Glomerular visceral epithelial cell (primary cell): ENCODE measurements around the gene OSM.
"Not testable (repeated sequence)": the region's sequence is repeated elsewhere in the genome, so short reads cannot be mapped to it uniquely, and the experiment has no call there.

Experiments
- DNase-seq: peaks from one replicate; pipeline ENCODE4 v3.0.0-alpha.2; 2016; ENCODE audit errors: extremely low spot score

OSM gene

DNA sequence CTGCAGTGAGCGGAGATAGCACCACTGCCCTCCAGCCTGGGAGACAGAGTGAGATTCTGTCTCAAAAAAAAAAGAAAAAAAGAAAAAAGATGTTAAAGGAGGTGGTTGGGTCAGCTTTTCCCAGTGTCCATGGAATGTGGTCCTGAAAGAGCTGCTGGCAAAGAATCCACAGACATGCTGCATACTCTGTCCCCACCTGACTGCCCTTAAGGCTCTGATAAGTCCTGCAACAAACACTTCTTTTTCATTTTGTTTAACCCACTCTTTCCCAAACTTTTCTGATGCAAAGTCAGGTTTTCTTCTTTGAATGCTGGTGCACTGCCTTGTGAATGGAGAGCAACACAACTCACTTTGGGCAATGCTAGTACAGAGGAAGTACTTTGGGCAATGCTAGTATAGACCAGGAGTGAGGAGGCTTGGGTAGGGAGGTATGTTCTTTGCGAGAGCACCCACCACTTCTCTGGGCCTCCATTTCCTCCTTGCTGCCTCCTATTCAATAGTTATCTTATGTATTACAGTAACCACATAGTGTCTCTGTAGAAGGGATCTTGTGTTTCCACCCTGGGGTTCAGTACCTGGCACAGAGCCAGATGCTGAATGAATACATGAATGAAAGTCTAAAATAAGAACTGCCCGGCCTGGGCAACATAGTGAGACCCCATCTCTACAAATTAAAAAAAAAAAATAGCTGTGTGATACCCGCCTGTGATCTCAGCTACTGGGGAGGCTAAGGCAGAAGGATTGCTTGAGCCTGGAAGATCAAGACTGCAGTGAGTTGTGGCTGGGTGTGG, 39.0 kb downstream of the OSM start:
- no peak for DNase-seq

- peak; percentile 89 for DNase-seq
These were observed 40.3 kb downstream of the OSM start for GRCh38 chr22:30226192-30226832.

GRCh38 chr22:30225220-30225927, 41.3 kb downstream of the OSM start:
- DNase-seq = peak; percentile 56

DNA sequence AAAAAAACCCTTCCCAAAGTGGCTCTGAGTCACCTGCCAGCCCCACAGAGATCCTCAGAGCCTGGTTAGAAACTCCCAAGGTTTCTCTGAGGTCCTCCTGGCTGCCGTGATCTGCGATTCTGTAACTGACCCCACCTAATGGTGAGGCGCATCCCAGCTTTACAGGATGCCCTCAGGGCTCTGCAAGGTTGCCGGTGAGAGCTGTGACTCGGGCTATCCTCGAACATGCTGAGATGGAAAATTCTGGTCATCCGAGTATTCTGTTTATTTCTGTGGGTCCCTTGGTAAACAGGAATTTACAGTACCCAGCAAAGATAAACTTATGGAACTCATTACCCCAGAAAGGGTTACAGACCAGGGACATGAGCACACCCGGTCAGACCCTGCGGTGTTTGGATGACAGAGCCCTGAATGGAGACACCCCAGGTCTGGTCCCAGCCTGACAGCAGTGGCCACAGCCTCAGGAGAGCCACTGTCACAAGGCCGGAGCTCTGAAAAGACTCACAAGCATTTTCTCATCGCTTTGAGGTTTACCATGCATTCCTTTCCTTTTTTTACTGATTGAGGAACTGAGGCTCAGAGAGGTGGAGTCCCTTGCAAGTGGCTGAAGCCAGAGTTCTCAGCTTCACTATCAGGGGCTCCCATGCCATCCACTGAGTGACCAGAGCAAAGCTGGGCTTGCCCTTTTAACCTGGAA, 42.3 kb downstream of the OSM start:
- peak; percentile 70 for DNase-seq

GRCh38 chr22:30223303-30223702, 43.3 kb downstream of the OSM start:
- DNase-seq = no peak

GRCh38 chr22:30222321-30222720, 44.3 kb downstream of the OSM start:
- DNase-seq = no peak

GRCh38 chr22:30221121-30221992, 45.3 kb downstream of the OSM start:
- DNase-seq = no peak

- DNase-seq = no peak
These were observed 46.2 kb downstream of the OSM start for GRCh38 chr22:30220338-30221012.

GRCh38 chr22:30219668-30220278, 46.9 kb downstream of the OSM start:
- no peak for DNase-seq

DNA sequence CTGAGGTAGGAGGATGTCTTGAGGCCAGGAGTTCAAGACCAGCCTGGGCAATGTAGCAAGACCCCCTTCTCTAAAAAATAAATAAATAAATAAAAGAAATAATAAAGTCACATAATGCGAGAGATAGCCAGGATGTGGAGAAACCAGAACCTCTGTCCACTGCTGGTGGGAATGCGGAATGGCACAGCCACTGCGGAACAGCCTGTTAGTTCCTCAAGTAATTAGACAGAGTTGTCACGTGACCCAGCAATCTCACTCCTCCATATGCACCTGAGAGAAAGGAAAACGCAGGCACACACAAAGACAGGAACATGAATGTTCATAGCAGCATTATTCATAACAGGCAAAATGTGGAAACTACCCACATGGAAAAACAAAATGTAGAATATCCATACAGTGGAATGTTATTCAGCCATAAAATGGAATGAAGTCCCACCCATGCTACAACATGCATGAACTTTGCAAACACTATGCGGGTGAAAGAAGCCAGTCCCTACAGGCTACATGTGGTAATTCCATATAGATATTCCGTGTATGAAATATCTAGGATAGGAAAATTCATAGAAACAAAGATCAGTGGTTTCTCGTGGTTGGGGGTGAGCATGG, 47.5 kb downstream of the OSM start:
- DNase-seq = no peak

DNA sequence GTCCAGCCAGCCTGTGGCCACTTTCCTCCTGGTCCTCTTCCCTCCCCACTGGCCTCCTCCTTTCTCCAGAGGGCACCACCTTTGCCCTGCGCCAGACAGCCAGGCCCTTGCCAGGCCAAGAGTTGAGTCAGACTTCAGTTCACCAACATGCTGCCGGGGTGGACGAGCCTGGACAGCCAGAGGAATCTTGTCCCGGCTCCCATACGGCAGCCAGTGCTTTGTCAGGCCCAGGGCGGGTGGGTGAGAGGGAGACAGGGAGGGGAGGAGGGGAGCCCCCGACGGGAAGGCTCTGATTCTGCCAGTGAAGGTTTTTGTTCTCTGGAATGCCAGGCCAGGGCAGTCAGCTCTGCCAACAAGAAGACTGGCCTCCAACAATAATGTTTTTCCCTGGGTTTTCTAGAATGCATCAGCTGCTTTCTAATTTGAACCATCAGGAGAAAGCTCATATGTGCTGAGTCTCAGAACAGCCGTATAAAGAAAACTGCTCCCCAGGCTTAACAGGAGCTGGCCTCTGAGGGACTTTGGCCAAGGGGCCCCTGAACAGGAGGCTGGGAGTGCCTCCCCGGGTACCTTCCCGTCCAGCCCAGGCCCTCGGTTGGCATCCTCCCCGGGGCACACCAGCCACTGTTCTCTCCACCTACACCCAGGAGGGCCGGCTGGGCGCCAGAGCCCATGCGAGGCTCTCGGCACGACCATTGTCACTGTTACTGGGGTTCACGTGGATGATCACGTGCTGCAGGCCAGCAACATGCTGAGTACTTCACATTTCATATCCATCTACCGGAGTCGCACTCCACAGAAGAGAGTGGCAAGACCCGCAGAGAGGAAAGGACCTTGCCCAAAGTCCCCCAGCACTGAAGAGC, 48.7 kb downstream of the OSM start:
- DNase-seq = no peak

- DNase-seq = no peak
These were observed 49.9 kb downstream of the OSM start for GRCh38 chr22:30216710-30217109.

GRCh38 chr22:30216272-30216671, 50.4 kb downstream of the OSM start:
- DNase-seq = not testable (repeated sequence)

DNA sequence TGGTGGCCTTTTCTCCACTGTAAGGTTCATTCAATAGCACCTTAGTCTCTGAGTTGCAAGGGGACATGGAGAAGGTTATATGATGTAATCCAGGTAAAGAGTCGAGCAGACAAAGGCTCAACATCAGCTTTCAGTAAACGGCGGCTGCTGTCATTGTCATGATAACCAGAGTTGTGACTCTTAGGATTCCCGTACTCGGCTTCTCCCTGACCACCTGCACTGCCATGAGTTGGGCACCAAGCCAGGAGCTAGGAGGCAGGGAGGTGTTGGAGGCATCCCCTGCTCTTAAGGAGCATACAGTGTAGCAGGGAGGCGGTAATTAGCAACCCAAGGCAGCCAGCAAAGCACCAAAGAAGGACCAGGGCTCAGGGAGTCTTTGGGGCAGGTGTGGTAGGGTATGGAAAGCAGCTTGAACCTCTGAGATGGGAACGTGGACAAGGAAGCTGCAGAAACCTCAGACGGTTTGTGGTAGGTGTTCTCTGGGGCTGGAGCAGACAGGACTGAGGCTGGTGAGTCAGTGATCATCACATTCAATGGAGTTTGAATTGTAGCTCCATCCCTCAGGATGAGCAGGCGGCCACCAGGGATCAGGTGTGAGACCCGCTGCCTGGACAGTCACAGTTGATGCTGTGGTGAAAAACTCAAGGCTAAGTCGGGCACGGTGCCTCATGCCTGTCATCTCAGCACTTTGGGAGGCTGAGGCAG, 51.8 kb downstream of the OSM start:
- DNase-seq = peak; percentile 72

- DNase-seq = peak; percentile 45
These were observed 53.6 kb downstream of the OSM start for GRCh38 chr22:30212996-30213441.
